ENCODE data around the gene GMDS. TPM values are rescaled to one million over a fixed set of nuclear protein-coding genes. Genes with fewer than 3 reads are reported as not detected.

GMDS gene
- total RNA-seq, 2 experiments from 2014 or later: 13.9 to 16.4 TPM

GRCh38 chr6:1713016-1713600, 532.3 kb downstream of the GMDS start:
- DNase-seq: no peak
- no peaks in the 10 kb centered on the region for H3K36me3 Mint-ChIP-seq (ENCODE audit: low read depth)
- TF ChIP-seq, protein P1, sequence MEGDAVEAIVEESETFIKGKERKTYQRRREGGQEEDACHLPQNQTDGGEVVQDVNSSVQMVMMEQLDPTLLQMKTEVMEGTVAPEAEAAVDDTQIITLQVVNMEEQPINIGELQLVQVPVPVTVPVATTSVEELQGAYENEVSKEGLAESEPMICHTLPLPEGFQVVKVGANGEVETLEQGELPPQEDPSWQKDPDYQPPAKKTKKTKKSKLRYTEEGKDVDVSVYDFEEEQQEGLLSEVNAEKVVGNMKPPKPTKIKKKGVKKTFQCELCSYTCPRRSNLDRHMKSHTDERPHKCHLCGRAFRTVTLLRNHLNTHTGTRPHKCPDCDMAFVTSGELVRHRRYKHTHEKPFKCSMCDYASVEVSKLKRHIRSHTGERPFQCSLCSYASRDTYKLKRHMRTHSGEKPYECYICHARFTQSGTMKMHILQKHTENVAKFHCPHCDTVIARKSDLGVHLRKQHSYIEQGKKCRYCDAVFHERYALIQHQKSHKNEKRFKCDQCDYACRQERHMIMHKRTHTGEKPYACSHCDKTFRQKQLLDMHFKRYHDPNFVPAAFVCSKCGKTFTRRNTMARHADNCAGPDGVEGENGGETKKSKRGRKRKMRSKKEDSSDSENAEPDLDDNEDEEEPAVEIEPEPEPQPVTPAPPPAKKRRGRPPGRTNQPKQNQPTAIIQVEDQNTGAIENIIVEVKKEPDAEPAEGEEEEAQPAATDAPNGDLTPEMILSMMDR (IDR thresholded peaks at IDR 0.05): no peak
- no peak overlapping the region for H3K27ac ChIP-seq (ENCODE audit: low read depth in 1 of 2, low read length in 2 of 2)
- no peaks in the 10 kb centered on the region for H3K9me3 ChIP-seq (ENCODE audit: control insufficient read depth in 1 of 2, insufficient read depth in 1 of 2, low read length in 2 of 2)
- no peaks in the 10 kb centered on the region for H3K27me3 Mint-ChIP-seq
- H3K27me3 ChIP-seq (ENCODE audit: control insufficient read depth in 1 of 2, insufficient read depth in 2 of 2, low read length in 2 of 2): no peaks in the 10 kb centered on the region
- H3K4me1 Mint-ChIP-seq (ENCODE audit: low read depth): no peaks in the 10 kb centered on the region
- no peak overlapping the region for H3K27ac Mint-ChIP-seq
- ChIA-PET CTCF (no interaction called here), POLR2A (no interaction called here)
- no peak overlapping the region for H3K4me3 ChIP-seq (ENCODE audit: low read length)
- no peaks in the 10 kb centered on the region for H3K9me3 Mint-ChIP-seq
- H3K36me3 ChIP-seq (ENCODE audit: insufficient read depth, low read length): no peaks in the 10 kb centered on the region
- no peaks in the 10 kb centered on the region for H3K4me1 ChIP-seq (ENCODE audit: insufficient read depth, low read length)
- intact Hi-C loops (cut with DNase I, micrococcal nuclease): no loop called here
- H3K4me3 Mint-ChIP-seq: no peak overlapping the region
- no peak for ATAC-seq (ENCODE audit: poor library complexity)

DNA sequence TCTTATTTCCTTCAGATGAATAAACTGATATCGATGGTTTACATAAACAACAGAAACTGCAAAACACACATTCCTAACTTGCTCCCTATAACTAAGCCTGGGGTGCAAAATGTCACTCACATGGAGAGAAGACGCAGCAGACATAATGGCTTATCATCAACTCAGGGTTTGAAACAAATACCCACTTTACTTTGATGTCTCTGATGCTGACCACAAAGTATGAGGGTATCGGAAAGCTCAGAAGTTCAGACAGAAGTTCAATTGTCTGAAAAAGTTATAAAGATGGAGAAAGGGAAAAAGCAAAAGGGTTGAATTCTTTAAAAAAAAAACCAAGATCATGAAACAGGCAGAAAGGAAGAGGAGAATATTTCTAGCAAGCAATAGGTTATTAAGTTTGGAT, 533.0 kb downstream of the GMDS start:
- no peak overlapping the region for H3K27ac ChIP-seq (ENCODE audit: low read depth in 1 of 2, low read length in 2 of 2)
- no peaks in the 10 kb centered on the region for H3K36me3 Mint-ChIP-seq (ENCODE audit: low read depth)
- intact Hi-C loops (cut with DNase I, micrococcal nuclease): no loop called here
- H3K4me1 ChIP-seq (ENCODE audit: insufficient read depth, low read length): no peaks in the 10 kb centered on the region
- ChIA-PET CTCF (interaction anchor here (0.6 kb wide), 1 partner anchor 116 kb away, joined by 3 read pairs; no protein-coding TSS in a partner anchor), POLR2A (no interaction called here)
- ATAC-seq (ENCODE audit: poor library complexity): no peak
- H3K27ac Mint-ChIP-seq: no peak overlapping the region
- no peaks in the 10 kb centered on the region for H3K36me3 ChIP-seq (ENCODE audit: insufficient read depth, low read length)
- H3K4me3 ChIP-seq (ENCODE audit: low read length): no peak overlapping the region
- no peak overlapping the region for H3K4me3 Mint-ChIP-seq
- H3K4me1 Mint-ChIP-seq (ENCODE audit: low read depth): no peaks in the 10 kb centered on the region
- TF ChIP-seq, protein P1 (IDR thresholded peaks at IDR 0.05): no peak
- DNase-seq: no peak
- H3K9me3 ChIP-seq (ENCODE audit: control insufficient read depth in 1 of 2, insufficient read depth in 1 of 2, low read length in 2 of 2): no peaks in the 10 kb centered on the region
- H3K27me3 ChIP-seq (ENCODE audit: control insufficient read depth in 1 of 2, insufficient read depth in 2 of 2, low read length in 2 of 2): no peaks in the 10 kb centered on the region
- H3K9me3 Mint-ChIP-seq: no peaks in the 10 kb centered on the region
- H3K27me3 Mint-ChIP-seq: no peaks in the 10 kb centered on the region

DNA sequence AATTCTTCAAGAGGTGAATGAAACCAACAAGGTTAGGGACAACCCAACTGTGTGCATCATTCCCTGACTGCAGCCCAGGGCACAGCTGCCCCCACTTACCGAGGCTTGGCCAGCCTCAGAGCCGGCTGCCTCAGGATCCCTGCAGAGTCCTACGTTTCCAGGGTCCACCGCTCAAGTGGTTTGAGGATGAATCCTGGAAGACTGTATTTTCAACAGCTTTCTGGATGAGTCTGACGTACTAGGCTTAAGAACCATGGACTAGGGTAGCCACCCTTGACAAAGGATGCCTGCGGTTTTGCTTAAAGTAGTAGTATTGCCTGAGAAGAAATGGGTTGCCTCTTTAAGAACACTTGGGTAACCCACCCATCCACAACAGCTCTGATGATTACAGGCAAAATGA, 534.3 kb downstream of the GMDS start:
- Histone ChIP-seq H3K9me3 (ENCODE audit: control insufficient read depth in 1 of 2, insufficient read depth in 1 of 2, low read length in 2 of 2) (no peaks in the 10 kb centered on the region), H3K36me3 (ENCODE audit: insufficient read depth, low read length) (no peaks in the 10 kb centered on the region), H3K4me3 (ENCODE audit: low read length) (no peak overlapping the region), H3K27ac (ENCODE audit: low read depth in 1 of 2, low read length in 2 of 2) (no peak overlapping the region), H3K27me3 (ENCODE audit: control insufficient read depth in 1 of 2, insufficient read depth in 2 of 2, low read length in 2 of 2) (no peaks in the 10 kb centered on the region), H3K4me1 (ENCODE audit: insufficient read depth, low read length) (no peaks in the 10 kb centered on the region)
- H3K4me1 Mint-ChIP-seq (ENCODE audit: low read depth): no peaks in the 10 kb centered on the region
- DNase-seq (no peak), ATAC-seq (ENCODE audit: poor library complexity) (no peak)
- H3K27me3 Mint-ChIP-seq: no peaks in the 10 kb centered on the region
- H3K36me3 Mint-ChIP-seq (ENCODE audit: low read depth): no peaks in the 10 kb centered on the region
- CTCF ChIA-PET: no interaction called here
- no peak overlapping the region for H3K4me3 Mint-ChIP-seq
- H3K27ac Mint-ChIP-seq: no peak overlapping the region
- POLR2A ChIA-PET: no interaction called here
- TF ChIP-seq, protein P1 (IDR thresholded peaks at IDR 0.05): no peak
- intact Hi-C loops (cut with DNase I, micrococcal nuclease): no loop called here
- H3K9me3 Mint-ChIP-seq: no peaks in the 10 kb centered on the region

Data from CD4-positive, alpha-beta T cell (primary cell).